Endodermal cell (in vitro differentiated cells): ENCODE results near the gene MAN1B1. TPM values are rescaled to one million over a fixed set of nuclear protein-coding genes. Genes with fewer than 3 reads are reported as not detected.

ENCODE experiments used
- DNase-seq: peaks from one replicate; pipeline ENCODE4 v3.0.0-alpha.2; 2017
- H3K27ac ChIP-seq: 2 replicates; pipeline ENCODE4 v1.5.1; 2013; ENCODE audit warnings: mild to moderate bottlenecking, low read depth, low read length, moderate library complexity
- H3K27me3 ChIP-seq: 2 replicates; pipeline ENCODE4 v1.6.1; 2013; ENCODE audit warnings: mild to moderate bottlenecking, low read length, moderate library complexity; ENCODE audit not compliant: insufficient read depth, control insufficient read depth, poor library complexity, severe bottlenecking
- H3K36me3 ChIP-seq: 2 replicates; pipeline ENCODE4 v1.7.0; 2013; ENCODE audit warnings: mild to moderate bottlenecking, low read length, moderate library complexity; ENCODE audit not compliant: control insufficient read depth, insufficient read depth
- H3K4me1 ChIP-seq: one replicate; pipeline ENCODE4 v1.7.0; 2013; ENCODE audit warnings: low read length; ENCODE audit not compliant: control insufficient read depth, insufficient read depth
- H3K4me3 ChIP-seq: 2 replicates; pipeline ENCODE4 v1.5.1; 2013; ENCODE audit warnings: mild to moderate bottlenecking, low read length, moderate library complexity
- H3K9ac ChIP-seq: 2 replicates; pipeline ENCODE4 v1.6.1; 2013; ENCODE audit warnings: mild to moderate bottlenecking, low read length, moderate library complexity; ENCODE audit not compliant: poor library complexity, severe bottlenecking; ENCODE audit errors: extremely low read depth
- H3K9me3 ChIP-seq: 2 replicates; pipeline ENCODE4 v1.6.1; 2013; ENCODE audit warnings: mild to moderate bottlenecking, low read length, moderate library complexity; ENCODE audit not compliant: control insufficient read depth
- H3K27ac Mint-ChIP-seq: 2 replicates; pipeline ENCODE4 v1.8.0; 2020; ENCODE audit warnings: mixed read lengths
- H3K27me3 Mint-ChIP-seq: 2 replicates; pipeline ENCODE4 v1.8.0; 2021; ENCODE audit warnings: mild to moderate bottlenecking, mixed read lengths; ENCODE audit not compliant: insufficient read depth
- H3K36me3 Mint-ChIP-seq: 2 replicates; pipeline ENCODE4 v1.8.0; 2020; ENCODE audit warnings: low read depth, mixed read lengths
- H3K4me1 Mint-ChIP-seq: 2 replicates; pipeline ENCODE4 v1.8.0; 2020; ENCODE audit warnings: mixed read lengths
- H3K4me3 Mint-ChIP-seq: 2 replicates; pipeline ENCODE4 v1.8.0; 2020; ENCODE audit warnings: mild to moderate bottlenecking, moderate library complexity, mixed read lengths
- H3K9me3 Mint-ChIP-seq: 2 replicates; pipeline ENCODE4 v1.8.0; 2020; ENCODE audit warnings: mild to moderate bottlenecking, mixed read lengths
- CTCF ChIP-seq: fragments of 200-600 bp; sonication (generic); conservative IDR thresholded peaks from 2 replicates; pipeline ENCODE4 v1.5.0; 2021; ENCODE audit warnings: antibody characterized with exemption, mild to moderate bottlenecking
- WGBS, 2 experiments: methylation state at CpG; one replicate each; pipeline versions ENCODE4 v1.1.5 to v1.1.7; 2013; ENCODE audit warnings: missing lambda C conversion rate in 2 of 2, mixed read lengths in 1 of 2; ENCODE audit not compliant: insufficient coverage in 1 of 2, insufficient read length in 1 of 2; 5-methylcytosine and 5-hydroxymethylcytosine counted together
- total RNA-seq, 2 donors: library from RNA; stranded (reverse); fragmentation: NEBNext Ultra II Directional in 1 of 2; extraction: Animal tissue kit (Norgen Biotek cat#: 25700) in 1 of 2; gene quantifications; 2 replicates in 1 of 2; 3 replicates in 1 of 2; pipeline ENCODE4 v1.2.1, GENCODE V29; 2021

MAN1B1 gene
- total RNA-seq, 2 donors from 2014 or later: 62.1 to 63.5 TPM

GRCh38 chr9:137064027-137064879 is 22.5 kb upstream of the MAN1B1 start:
- DNase-seq: peak; percentile 93
- 63 to 66% methylated on average over 28 to 55 of the region's 55 CpGs for WGBS, 2 experiments
- no peak overlapping the region for H3K4me3 Mint-ChIP-seq

GRCh38 chr9:137064880-137065164 is 22.0 kb upstream of the MAN1B1 start:
- H3K4me1 Mint-ChIP-seq: peaks cover 11% of the 10 kb centered on the region
- H3K27ac Mint-ChIP-seq: no peak overlapping the region
- no peak for TF ChIP-seq CTCF

More at GRCh38 chr9:137064027-137064879, 22.5 kb upstream of the MAN1B1 start:
- Histone ChIP-seq H3K9ac (no peak overlapping the region), H3K4me3 (no peak overlapping the region), H3K4me1 (peaks cover 3% of the 10 kb centered on the region), H3K9me3 (no peaks in the 10 kb centered on the region), H3K27ac (no peak overlapping the region), H3K36me3 (no peaks in the 10 kb centered on the region), H3K27me3 (no peaks in the 10 kb centered on the region)
- peaks cover 11% of the 10 kb centered on the region for H3K4me1 Mint-ChIP-seq
- TF ChIP-seq CTCF: peak; percentile 91
- H3K27ac Mint-ChIP-seq: no peak overlapping the region
- H3K27me3 Mint-ChIP-seq: no peaks in the 10 kb centered on the region
- no peaks in the 10 kb centered on the region for H3K9me3 Mint-ChIP-seq
- peaks cover 2% of the 10 kb centered on the region for H3K36me3 Mint-ChIP-seq

GRCh38 chr9:137065336-137065967 is 21.3 kb upstream of the MAN1B1 start:
- Mint-ChIP-seq H3K36me3 (peaks cover 2% of the 10 kb centered on the region), H3K4me3 (no peak overlapping the region), H3K9me3 (no peaks in the 10 kb centered on the region), H3K4me1 (peaks cover 11% of the 10 kb centered on the region), H3K27ac (no peak overlapping the region), H3K27me3 (no peaks in the 10 kb centered on the region)
- Histone ChIP-seq H3K27ac (no peak overlapping the region), H3K4me1 (peaks cover 3% of the 10 kb centered on the region), H3K9me3 (no peaks in the 10 kb centered on the region), H3K4me3 (no peak overlapping the region), H3K36me3 (no peaks in the 10 kb centered on the region), H3K9ac (no peak overlapping the region), H3K27me3 (no peaks in the 10 kb centered on the region)
- DNase-seq: no peak
- 92 to 95% methylated on average over 14 to 23 of the region's 23 CpGs for WGBS, 2 experiments
- no peak for TF ChIP-seq CTCF

More at GRCh38 chr9:137064880-137065164, 22.0 kb upstream of the MAN1B1 start:
- Mint-ChIP-seq H3K27me3 (no peaks in the 10 kb centered on the region), H3K9me3 (no peaks in the 10 kb centered on the region), H3K36me3 (peaks cover 2% of the 10 kb centered on the region), H3K4me3 (no peak overlapping the region)
- no peak overlapping the region for H3K4me3 ChIP-seq
- H3K27me3 ChIP-seq: no peaks in the 10 kb centered on the region
- H3K4me1 ChIP-seq: peaks cover 3% of the 10 kb centered on the region
- DNase-seq: no peak
- no peak overlapping the region for H3K27ac ChIP-seq
- H3K9ac ChIP-seq: no peak overlapping the region
- H3K9me3 ChIP-seq: no peaks in the 10 kb centered on the region
- no peaks in the 10 kb centered on the region for H3K36me3 ChIP-seq
- WGBS, 2 experiments: 80 to 93% methylated on average over 3 to 12 of the region's 12 CpGs
